NCI-H446 (cell line): ENCODE data around the gene AEBP1.

Experiments
- DNase-seq, 2 experiments: peaks; one replicate each; lab custom pipeline; 2025; lab: John Stamatoyannopoulos, UW

AEBP1 gene

GRCh38 chr7:44104860-44105771, 971 bp downstream of the AEBP1 start:
- DNase-seq: peak in 1 of 2 experiments; percentile 17

- DNase-seq: no peak
These were observed 1.7 kb downstream of the AEBP1 start for GRCh38 chr7:44105832-44106231.

- DNase-seq: no peak
These were observed 2.3 kb downstream of the AEBP1 start for GRCh38 chr7:44106311-44107065.

GRCh38 chr7:44107116-44107960, 3.2 kb downstream of the AEBP1 start:
- no peak for DNase-seq

- DNase-seq: no peak
These were observed 4.0 kb downstream of the AEBP1 start for GRCh38 chr7:44107961-44108767.

GRCh38 chr7:44108768-44109750, 4.9 kb downstream of the AEBP1 start:
- DNase-seq: no peak

- DNase-seq: no peak
These were observed 5.8 kb downstream of the AEBP1 start for GRCh38 chr7:44109991-44110390.

- DNase-seq: no peak
These were observed 6.8 kb downstream of the AEBP1 start for GRCh38 chr7:44110719-44111635.

- no peak for DNase-seq
These were observed 7.6 kb downstream of the AEBP1 start for GRCh38 chr7:44111761-44112160.

- no peak for DNase-seq
These were observed 8.3 kb downstream of the AEBP1 start for GRCh38 chr7:44112231-44112996.

GRCh38 chr7:44112997-44113763, 9.0 kb downstream of the AEBP1 start:
- DNase-seq: no peak

- DNase-seq: no peak
These were observed 9.7 kb downstream of the AEBP1 start for GRCh38 chr7:44113764-44114354.

- peak; percentile 7 to 48 for DNase-seq
These were observed 10.6 kb downstream of the AEBP1 start for GRCh38 chr7:44114586-44115310.

GRCh38 chr7:44116087-44116788, 12.1 kb downstream of the AEBP1 start:
- no peak for DNase-seq

GRCh38 chr7:44116789-44117666, 12.9 kb downstream of the AEBP1 start:
- no peak for DNase-seq
